HG03103 (cell line): ENCODE data around the gene C6orf89.
"Not testable (repeated sequence)": the region's sequence is repeated elsewhere in the genome, so short reads cannot be mapped to it uniquely, and the experiment has no call there.

Experiments
- ATAC-seq: cut with Tn5 transposase; IDR thresholded peaks from one replicate; pipeline ENCODE4 v1.9.1; 2021; ENCODE audit warnings: low read depth; ENCODE audit not compliant: unreplicated experiment

The C6orf89 gene

DNA sequence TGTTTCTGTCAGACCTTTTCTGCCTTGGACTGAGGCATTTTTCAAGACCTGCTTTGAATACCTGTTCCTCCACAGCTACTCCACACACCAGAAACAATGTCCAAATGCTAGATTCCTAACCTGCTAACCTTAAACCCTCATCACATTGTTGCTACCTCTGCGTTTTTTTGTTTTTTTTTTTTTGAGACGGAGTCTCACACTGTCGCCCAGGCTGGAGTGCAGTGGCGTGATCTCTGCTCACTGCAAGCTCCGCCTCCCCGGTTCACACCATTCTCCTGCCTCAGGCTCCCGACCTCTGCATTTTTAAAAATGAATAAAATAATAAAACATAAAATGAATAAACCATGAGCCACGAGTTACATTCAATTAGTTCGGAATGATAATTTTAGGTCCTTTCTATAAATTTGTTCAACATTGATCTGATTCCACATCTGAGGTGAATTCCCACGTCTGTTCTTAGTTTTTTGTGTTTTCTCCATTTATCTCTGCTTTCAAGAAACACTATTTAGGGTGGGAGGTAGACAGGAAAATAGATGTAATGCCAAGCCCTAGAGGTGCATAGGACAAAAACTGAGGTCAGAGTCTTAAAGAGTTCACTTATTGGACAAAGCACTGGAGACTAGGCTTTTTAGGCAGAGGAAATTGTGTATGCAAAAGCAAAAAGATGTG lies 1.3 kb downstream of the C6orf89 start:
- ATAC-seq = no peak

DNA sequence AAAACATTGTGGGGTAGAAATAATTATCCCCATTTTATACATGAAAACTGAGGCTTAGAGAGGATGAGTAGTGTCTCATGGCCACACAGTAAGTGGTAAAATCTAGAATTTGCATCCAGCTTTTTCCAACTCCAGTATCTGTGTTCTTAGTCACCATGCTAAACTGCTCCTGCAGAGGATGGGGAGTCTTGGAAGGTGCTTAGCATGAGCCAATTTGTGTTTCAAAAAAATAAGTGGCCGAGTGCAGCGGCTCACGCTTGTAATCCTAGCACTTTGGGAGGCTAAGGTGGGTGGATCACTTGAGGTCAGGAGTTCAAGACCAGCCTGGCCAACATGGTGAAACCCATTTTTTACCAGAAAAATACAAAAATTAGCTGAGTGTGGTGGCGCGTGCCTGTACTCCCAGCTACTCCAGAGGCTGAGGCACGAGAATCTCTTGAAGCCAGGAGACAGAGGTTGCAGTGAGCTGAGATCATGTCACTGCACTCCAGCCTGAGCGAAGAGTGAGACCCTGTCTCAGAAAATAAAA lies 2.4 kb downstream of the C6orf89 start:
- ATAC-seq = no peak

DNA sequence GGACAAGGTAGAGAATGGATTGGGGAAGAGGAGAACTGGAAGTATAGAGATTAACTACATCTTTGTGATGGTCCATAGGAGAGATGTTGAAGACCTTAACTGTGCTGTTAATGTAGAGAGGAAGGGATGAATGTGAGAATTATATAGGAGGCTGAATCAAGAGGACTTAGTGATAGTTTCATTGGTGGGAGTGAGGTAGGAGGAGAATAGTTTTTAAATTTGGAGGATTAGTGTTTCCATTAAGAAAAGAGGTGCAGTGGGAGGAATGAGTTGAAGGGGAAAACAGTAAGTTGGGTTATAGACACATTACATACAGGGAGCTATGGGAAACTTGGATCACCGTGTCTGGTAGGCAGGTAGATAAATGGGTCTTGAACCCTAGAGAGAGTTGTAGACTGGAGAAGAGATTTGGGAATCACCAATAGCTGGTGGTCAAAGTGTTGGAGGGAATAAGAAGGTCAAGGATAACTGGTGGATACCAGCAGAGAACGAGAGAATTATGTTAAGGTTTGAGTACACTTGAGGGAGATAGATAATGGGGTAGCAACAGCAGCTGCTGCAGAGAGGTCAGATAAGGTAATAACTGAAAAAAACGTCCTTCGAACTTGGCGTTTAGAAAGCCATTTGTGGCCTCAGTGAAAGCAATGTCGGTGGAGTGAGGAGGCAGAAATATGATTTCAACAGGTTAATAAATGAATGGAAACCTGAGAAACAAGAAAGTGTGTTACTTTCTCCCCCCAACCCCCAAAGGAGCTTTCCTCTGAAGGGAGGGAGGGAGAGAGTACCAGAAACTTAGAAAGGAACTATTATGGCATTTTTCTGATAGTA lies 3.1 kb downstream of the C6orf89 start:
- ATAC-seq = no peak

DNA sequence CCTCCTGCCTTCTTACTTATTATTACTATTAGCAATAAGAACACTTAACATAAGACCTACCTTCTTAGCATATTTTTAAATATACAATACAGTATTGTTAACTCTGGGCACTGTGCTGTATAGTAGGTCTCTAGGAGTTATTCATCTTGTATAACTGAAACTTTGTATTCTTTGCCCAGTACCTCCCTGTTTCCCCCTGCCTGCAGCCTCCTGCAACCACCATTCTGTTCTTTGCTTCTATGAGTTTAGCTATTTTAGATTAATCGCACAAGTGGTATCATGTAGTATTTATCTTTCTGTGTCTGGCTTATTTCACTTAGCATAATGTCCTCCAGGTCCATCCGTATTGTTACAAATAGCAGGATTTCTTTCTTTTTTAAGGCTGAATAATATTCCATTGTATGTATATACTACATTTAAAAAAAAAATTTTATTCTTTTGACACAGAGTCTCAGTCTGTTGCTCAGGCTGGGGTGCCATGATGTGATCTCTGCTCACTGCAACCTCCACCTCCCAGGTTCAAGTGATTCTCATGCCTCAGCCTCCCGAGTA lies 4.4 kb downstream of the C6orf89 start:
- ATAC-seq = no peak

DNA sequence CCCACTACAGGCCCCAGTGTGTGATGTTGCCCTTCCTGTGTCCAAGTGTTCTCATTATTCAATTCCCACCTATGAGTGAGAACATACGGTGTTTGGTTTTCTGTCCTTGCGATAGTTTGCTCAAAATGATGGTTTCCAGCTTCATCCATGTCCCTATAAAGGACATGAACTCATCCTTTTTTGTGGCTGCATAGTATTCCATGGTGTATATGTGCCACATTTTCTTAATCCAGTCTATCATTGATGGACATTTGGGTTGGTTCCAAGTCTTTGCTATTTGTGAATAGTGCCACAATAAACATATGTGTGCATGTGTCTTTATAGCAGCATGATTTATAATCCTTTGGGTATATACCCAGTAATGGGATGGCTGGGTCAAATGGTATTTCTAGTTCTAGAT lies 5.4 kb downstream of the C6orf89 start:
- not testable (repeated sequence) for ATAC-seq

DNA sequence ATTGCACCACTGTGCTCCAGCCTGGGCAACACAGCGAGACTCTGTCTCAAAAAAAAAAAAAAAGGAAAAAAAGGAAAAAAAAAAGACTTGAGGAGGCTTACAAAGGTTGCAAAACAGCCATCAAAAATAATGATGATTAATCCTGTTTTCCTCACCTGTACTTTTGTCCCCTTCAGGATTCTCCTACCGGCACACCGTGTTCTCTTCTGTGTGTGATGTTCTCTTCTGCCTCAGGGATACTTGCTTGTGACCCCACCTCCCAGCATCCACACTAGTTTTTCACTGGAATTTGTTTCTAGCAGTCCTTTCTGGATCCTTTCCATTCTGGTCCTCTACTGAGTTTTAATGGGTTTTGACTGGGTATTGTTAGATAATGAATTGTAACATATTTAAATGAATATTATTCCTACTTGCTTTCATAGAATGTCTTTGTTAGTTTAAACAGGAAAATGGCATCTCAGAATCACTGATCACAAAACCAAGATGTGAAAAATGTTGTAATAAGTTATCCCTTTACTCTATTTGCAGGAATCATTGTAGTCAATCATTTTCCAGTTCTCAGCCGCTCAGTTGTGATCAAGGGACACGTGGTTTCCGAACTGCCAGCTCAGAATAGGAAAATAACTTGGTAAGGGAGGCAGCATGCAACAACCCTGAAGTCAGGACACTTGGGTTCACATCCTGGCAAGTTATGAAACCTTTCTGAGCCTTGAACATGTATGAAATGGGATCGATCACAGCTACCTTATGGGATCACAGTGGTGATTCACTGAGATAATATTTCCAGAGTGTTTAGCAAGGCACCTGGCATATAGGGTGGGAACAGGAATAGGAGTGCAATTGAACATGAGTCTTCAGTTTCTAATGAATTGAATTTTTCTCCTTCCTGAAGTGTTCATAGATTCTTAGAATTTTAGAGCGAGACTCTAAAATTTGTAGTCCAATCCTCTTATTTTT lies 8.5 kb downstream of the C6orf89 start:
- ATAC-seq = no peak

DNA sequence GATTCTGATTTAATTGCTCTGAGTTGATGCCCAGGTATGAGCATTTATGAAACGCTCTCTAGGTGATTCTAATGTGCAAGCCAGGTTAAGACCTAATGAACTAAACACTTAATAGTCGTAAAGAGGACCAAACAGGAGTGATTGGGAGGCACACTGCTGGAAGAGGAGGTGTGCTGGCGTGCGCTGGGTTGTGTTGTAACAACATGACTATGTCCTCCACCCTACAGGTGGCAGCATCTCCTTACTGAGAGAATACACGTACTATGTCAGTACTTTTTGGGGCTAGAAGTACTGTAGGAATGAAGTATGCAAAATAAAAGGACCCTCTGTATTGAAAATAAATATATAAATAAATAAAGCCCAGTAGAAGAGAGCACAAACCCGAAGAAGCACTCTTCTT lies 11.9 kb downstream of the C6orf89 start:
- no peak for ATAC-seq

DNA sequence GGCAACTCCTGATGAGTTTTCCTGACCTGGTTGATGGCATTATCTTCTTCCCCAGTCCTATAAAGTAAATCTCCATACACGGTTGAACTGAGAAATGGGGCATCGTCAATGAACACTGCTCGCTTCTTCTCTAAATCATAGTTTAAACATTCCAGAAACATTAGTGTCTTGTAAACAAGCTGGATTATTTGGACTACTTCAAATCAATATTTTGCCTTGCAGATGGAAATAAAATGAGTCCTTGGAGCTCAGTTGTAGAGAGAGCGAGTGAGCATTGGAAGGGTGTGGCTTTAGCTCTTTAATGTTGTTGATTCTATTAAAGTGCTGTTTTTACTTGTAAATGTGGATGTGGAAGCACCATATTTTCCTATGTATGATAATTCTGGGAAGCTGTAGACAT lies 18.4 kb downstream of the C6orf89 start:
- no peak for ATAC-seq

DNA sequence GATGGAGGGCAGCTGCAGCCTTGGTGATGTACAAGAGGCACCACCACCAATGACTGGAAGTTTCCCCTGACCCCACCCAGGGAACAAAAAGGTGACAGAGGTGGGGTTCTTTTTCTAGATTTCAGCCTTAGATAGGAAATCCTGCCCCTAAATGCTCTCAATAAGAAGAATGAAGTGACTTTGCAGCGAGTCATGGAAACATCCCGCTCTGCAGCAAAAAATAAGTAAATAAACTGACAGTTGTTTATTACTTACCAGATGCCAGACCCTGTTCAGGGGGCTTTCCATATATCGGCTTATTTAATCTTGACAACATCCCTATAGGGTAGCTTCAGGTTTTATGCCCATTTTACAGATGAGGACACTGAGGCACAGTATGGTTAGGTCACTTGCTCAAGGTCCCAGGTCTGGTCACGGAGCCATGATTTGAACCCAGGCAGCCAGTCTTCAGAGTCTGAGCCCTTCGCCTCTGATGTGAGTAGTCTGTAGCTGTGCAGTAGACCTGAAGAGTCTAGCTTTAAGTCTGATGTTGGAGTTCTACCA lies 19.2 kb downstream of the C6orf89 start:
- no peak for ATAC-seq

DNA sequence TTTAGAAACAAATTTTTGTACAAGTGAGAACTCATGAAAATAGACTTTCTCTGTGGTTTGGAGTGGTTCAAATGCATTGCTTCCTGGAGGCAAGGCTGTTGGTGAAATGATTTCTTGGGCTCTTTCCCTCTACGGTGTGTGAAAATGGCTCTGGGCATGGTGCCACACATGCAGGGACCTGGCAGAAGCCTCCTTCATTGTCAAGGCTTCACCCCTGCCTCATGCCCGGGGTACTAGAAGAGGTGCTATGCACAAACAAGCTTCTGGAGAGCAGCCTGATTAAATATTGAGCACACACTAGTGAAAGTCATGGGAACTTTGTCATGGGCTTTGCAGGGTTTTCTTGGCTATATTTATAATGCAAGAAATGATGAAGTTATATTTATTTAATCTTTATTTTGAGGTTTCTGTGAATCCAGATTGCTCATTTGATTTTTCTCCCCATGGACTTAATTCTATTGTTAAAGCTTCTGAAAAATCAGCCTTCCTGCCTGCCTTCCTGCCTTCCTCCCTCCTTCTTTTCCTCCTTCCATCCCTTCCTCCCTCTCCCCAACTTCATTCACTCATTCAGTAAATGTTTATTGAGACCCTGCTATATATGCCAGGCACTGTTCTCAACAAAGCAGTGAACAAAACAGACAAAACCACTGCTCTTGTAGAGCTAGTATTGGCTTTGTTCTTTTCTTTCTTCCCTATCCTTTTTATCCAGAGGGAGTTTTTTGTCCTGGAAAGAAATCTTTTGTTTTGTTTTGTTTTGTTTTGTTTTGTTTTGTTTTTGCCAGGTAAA lies 21.0 kb downstream of the C6orf89 start:
- ATAC-seq = no peak

DNA sequence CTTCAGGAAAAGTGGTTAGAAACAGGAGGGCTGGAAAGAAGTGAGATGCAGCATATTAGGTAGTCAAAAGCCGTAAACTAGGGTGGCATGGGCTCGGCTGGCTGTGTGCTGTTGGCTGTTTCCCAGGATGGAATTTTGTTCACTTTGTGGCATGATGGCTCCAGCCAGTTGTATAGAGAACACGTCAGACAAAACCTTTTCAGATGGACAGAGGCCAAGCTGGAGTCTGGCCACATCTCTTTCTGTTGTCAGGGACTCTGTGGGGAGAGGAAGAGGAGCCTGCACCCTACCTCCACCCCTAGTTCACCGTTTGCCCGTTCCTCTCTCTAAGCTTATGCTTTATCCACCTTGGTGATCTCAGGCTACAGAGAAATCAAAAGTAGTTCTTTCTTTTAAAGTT lies 22.0 kb downstream of the C6orf89 start:
- no peak for ATAC-seq

DNA sequence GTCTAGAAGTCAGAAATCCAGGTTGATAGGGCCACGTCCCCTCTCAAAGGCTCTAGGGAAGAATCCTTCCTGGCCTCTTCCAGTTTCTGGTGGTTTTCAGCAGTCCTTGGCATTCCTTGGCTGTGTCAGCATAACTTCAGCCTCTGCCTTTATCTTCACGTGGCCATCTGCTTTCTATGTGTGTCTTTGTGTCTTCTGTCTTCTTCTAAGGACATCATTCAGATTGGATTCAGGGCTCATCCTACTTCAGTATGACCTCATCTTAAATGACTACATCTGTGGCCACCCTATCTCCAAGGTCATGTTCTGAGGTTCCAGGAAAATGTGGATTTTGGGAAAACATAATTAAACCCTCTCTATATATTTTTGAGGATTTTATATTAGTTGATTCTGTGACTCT lies 23.0 kb downstream of the C6orf89 start:
- ATAC-seq = no peak

DNA sequence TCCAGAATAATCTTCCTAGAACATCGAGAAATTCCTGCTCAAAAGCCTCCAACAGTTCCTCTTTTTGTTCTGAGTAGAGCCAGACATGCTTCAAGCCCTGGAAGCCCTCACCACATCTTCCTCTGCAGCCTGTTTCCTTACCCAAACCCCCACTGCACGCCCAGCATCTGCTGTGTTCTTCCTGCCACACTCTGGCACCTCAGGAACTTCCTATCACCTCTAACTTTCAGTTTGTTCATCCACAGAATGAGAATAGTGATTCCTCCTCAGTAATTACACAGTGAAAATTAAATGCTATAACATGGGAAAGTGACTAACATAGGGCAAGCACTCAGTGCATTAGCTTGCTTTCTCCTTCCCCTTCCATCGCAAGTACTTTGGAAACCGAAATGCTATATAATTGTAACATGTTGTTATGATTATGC lies 26.3 kb downstream of the C6orf89 start:
- no peak for ATAC-seq

DNA sequence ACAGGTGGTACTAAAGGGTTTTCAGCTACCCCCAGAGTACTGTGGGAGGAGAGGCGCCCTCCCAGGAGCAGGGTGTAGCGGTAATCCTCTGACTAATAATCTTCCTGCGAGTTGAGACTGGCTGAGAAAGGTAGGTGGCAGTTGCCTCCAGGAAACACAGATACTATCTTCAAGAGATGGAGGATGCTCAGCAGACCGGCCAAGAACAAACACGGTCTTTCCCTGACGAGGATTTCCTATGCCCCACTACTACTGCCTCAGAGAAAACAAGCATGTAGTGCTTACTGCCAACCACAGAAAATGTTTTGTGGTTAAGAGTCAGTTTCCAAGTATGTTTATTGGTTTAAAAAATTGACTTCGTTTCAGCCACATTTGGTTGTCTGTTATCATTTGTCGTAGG lies 26.8 kb downstream of the C6orf89 start:
- peak; percentile 69 for ATAC-seq

DNA sequence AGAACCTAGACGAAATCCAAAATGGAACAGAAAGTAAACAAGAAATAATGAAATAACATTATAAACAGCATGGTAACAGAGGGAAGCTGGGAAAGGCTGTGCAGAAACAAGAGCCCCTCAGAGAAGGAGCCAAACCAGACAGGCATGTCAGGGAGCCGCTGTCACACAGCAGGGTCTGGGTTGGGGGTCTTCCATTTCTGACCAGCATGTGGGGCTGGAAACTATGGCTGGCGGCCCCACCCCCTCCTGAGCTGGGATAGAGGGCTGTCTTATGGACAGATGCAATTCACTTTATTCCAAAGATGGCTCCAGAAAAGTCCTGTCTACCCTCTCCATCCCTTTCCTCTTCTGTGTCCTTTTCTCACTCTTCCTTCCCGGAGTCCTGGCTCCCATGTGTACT lies 27.3 kb downstream of the C6orf89 start:
- ATAC-seq = no peak

DNA sequence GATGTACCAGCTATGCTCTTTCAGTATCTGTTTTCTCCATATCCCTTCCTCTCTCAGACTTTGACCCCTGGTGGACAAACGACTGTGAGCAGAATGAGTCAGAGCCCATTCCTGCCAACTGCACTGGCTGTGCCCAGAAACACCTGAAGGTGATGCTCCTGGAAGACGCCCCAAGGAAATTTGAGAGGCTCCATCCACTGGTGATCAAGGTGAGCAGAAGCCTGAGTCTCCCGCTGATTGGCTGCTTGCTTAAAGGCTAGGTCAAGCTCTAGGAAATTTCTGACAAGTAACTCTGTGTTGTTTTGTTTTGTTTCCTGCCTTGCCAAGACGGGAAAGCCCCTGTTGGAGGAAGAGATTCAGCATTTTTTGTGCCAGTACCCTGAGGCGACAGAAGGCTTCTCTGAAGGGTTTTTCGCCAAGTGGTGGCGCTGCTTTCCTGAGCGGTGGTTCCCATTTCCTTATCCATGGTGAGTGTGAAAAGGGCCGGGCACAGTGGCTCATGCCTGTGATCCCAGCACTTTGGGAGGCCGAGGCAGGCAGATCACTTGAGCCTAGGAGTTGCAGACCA lies 28.6 kb downstream of the C6orf89 start:
- no peak for ATAC-seq

DNA sequence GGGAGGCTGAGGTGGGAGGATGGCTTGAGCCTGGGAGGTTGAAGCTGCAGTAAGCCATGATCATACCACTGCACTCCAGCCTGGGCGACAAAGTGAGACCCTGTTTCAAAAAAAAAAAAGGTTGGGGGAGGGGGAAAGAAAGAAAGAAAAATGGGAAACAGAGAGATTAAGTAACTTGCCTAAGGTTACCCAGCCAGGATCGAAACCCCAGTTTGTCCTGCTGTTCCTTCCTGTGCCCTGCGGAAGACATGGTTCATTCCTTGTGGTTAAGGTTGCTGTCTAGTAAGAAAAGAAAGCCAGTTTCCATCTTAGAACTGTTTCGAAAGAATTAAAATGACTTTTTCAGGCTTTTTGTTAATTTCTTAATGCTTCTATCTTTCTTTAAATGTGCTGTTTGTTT lies 29.8 kb downstream of the C6orf89 start:
- ATAC-seq = no peak

DNA sequence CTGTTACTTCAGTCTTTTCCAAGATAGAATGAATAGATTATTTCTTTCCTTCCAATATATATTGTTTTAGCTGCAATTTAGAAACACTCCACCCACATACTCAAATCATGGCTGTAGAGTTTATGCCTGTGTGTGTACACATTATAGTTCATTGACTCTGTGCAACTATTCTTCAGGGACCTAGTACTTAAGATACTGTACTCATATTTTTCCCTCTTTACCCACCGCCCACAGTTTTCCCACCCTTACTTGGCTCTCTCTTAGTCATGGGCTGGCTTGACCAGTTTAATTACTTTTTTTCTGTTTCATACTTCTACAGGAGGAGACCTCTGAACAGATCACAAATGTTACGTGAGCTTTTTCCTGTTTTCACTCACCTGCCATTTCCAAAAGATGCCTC lies 30.4 kb downstream of the C6orf89 start:
- no peak for ATAC-seq

DNA sequence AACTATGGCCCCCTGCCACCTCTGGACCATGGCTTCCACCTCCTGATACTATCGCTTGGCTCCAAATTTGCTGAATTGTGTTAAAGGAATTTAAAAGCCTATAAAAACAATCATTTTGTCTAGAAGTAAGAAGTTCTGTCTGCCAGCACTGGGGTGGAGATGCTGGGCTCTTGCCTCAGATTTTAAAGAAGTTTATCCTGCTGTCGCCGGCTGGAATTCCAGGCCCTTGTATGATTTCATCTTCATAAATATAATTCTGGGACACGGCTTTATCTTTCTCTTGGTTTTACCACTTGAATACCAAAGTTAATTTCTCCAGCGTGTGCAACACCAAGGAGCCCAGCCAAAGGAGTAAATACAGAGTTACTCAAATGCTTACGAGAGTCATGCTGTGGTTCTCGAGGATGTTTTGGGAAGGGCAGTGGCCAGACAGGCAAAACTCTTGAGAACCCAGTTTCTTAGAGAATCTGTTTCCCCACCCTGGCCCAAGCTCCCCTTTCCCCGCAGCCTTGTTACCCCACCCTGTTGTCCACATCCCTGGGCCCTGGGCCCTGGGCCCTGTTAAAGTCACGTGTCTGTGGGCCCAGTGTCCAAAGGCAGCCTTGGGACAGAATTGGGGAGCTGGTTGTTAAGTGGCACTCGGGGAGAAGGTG lies 31.9 kb downstream of the C6orf89 start:
- no peak for ATAC-seq
